Stomach (tissue), 9 donors: Measurements from ENCODE around the gene QRICH1. TPM values are rescaled to one million over a fixed set of nuclear protein-coding genes. Genes with fewer than 3 reads are reported as not detected.

Experiments
- DNase-seq, 2 donors: peaks; one replicate each; pipeline versions ENCODE4 v3.0.0 to v3.0.0-alpha.2; 2013 to 2019
- H3K27ac ChIP-seq, 5 donors: fragments of 200-600 bp in 4 of 5; sonication (generic) in 4 of 5; one replicate each; pipeline ENCODE4 v1.5.1; 2013 to 2019; ENCODE audit warnings: mild to moderate bottlenecking in 1 of 5, moderate library complexity in 1 of 5
- H3K27me3 ChIP-seq, 3 donors: fragments of 200-600 bp; sonication (generic); one replicate each; pipeline ENCODE4 v1.5.1; 2017 to 2019; ENCODE audit warnings: mixed run types in 1 of 3
- H3K36me3 ChIP-seq, 4 donors: fragments of 200-600 bp; sonication (generic); 1 replicate in 3 of 4; 2 replicates in 1 of 4; pipeline ENCODE4 v1.5.1; 2016 to 2019
- H3K4me1 ChIP-seq, 4 donors: fragments of 200-600 bp; sonication (generic); one replicate each; pipeline ENCODE4 v1.5.1; 2016 to 2019
- H3K4me3 ChIP-seq, 4 donors: fragments of 200-600 bp; sonication (generic) in 3 of 4; one replicate each; pipeline ENCODE4 v1.5.1; 2016 to 2019; ENCODE audit warnings: mild to moderate bottlenecking in 1 of 4
- H3K9me3 ChIP-seq, 4 donors: fragments of 200-600 bp; sonication (generic); one replicate each; pipeline ENCODE4 v1.5.1; 2016 to 2019
- EP300 ChIP-seq: sonication (generic); formaldehyde crosslinking; IDR thresholded peaks from one replicate; pipeline ENCODE4 v1.6.1; 2017; ENCODE audit warnings: antibody characterized with exemption
- POLR2A ChIP-seq, 4 donors: fragments of 450-650 bp; IDR thresholded peaks; one replicate each; pipeline ENCODE4 v1.6.1; 2016; ENCODE audit warnings: antibody characterized with exemption in 4 of 4, control low read depth in 2 of 4, mild to moderate bottlenecking in 1 of 4, moderate library complexity in 1 of 4
- POLR2AphosphoS5 ChIP-seq, 3 donors: sonication (generic); formaldehyde crosslinking; IDR thresholded peaks; one replicate each; pipeline ENCODE4 v1.6.1; 2016; ENCODE audit warnings: antibody characterized with exemption in 3 of 3
- WGBS, 5 donors: extraction: QIAGEN DNeasy Blood & Tissue Kit in 3 of 5; methylation state at CpG; one replicate each; pipeline versions ENCODE4 v1.1.5 to v1.1.7; 2013 to 2018; 5-methylcytosine and 5-hydroxymethylcytosine counted together
- intact Hi-C: fragments of 100-400 bp; cut with DNase I; formaldehyde crosslinking; loops from one replicate; pipeline ENCODE4 v1.15.1; 2023; ENCODE audit warnings: low total_unique reads
- polyA plus RNA-seq, 3 donors: library from polyadenylated mRNA; stranded (reverse); fragments of 200-250 nt; gene quantifications; one replicate each; pipeline ENCODE4 v1.2.3, GENCODE V29; 2013
- total RNA-seq, 5 donors: library from RNA; depleted of rRNA; stranded (reverse); fragments of >200 nt; gene quantifications; one replicate each; pipeline versions ENCODE4 v1.1.0 to v1.2.3, GENCODE V29; 2014 to 2016
- TF ChIP-seq, protein P1 (sequence below), 7 experiments: fragments of 450-650 bp in 4 of 7; fragments of 200-600 bp in 3 of 7; sonication (generic) in 3 of 7; IDR thresholded peaks; one replicate each; pipeline ENCODE4 v1.5.1; 2016 to 2019; ENCODE audit warnings: antibody characterized with exemption in 7 of 7, control low read depth in 2 of 7, mild to moderate bottlenecking in 1 of 7
- donor health status: healthy with polysubstance abuse.
- donor health status: Bipolar disorder and iron deficiency.
- donor health status: healthy.

The QRICH1 gene
- total and polyA plus RNA-seq, 8 donors: 16.1 to 105 (median 38.8) TPM

- Histone ChIP-seq H3K4me1 (peaks cover 18 to 46% (median 39%) of the 10 kb centered on the region in 4 donors), H3K4me3 (peak overlapping the region in 1 of 4 donors; percentile 74), H3K36me3 (peaks cover 12 to 15% (median 14%) of the 10 kb centered on the region in 4 donors), H3K9me3 (no peaks in the 10 kb centered on the region), H3K27ac (peak overlapping the region in 1 of 5 donors; percentile 18), H3K27me3 (peaks cover 0 to 11% (median 6%) of the 10 kb centered on the region in 3 donors)
- TF ChIP-seq, protein P1, sequence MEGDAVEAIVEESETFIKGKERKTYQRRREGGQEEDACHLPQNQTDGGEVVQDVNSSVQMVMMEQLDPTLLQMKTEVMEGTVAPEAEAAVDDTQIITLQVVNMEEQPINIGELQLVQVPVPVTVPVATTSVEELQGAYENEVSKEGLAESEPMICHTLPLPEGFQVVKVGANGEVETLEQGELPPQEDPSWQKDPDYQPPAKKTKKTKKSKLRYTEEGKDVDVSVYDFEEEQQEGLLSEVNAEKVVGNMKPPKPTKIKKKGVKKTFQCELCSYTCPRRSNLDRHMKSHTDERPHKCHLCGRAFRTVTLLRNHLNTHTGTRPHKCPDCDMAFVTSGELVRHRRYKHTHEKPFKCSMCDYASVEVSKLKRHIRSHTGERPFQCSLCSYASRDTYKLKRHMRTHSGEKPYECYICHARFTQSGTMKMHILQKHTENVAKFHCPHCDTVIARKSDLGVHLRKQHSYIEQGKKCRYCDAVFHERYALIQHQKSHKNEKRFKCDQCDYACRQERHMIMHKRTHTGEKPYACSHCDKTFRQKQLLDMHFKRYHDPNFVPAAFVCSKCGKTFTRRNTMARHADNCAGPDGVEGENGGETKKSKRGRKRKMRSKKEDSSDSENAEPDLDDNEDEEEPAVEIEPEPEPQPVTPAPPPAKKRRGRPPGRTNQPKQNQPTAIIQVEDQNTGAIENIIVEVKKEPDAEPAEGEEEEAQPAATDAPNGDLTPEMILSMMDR (IDR thresholded peaks at IDR 0.05): no peak
- TF ChIP-seq EP300: no peak
- no peak for TF ChIP-seq POLR2AphosphoS5 (IDR thresholded peaks at IDR 0.05)
- TF ChIP-seq POLR2A (IDR thresholded peaks at IDR 0.05): no peak
- intact Hi-C loops: no loop called here
- DNase-seq: no peak
- 53 to 71% (median 62%) methylated on average over 3 of the region's 3 CpGs for WGBS, 5 donors
Observed at GRCh38 chr3:49134471-49135265, 40.8 kb upstream of the QRICH1 start.

DNA sequence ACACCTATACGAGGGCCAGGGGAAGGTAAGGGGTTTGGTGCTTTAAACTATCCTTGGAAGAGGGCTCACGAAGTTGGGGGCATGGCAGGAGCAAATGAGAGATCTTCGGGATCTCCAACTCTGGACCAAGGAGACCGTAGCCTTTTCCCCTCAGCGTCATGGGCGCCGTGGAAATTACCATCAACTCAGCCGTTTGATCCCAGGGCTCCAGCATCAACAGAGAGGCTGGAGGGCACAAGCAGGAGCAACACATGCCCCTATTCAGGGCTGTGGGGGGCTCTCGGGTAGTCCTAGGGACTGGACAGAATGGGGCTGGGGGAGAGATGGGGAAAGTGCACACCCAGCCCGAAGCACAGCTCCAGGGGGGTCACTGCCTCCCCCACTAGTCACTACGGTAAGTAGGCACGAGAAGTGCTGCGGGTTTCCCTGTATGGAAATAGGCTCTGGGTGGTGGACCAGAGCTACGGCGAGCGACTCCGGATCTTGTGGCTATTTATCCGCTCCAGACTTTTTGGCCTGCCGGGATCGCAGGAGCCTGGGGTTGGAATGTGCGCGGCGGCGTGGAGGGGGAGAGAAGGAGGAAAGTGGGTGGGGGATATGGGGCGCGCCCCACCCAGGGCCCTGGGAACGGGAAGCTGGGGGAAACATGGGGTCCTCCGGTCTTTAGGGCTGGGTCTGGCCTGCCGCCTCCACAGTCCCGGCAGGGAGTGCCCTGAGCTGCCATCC lies 39.5 kb upstream of the QRICH1 start:
- TF ChIP-seq, protein P1 (IDR thresholded peaks at IDR 0.05): no peak
- TF ChIP-seq POLR2AphosphoS5 (IDR thresholded peaks at IDR 0.05) (peak in 2 of 3 donors; percentile 57 to 65), POLR2A (IDR thresholded peaks at IDR 0.05) (no peak), EP300 (no peak)
- peak overlapping the region; percentile 83 to 88 (median 88) for H3K27ac ChIP-seq
- peaks cover 23 to 28% (median 27%) of the 10 kb centered on the region in 4 donors for H3K36me3 ChIP-seq
- H3K4me3 ChIP-seq: peak overlapping the region; percentile 65 to 79 (median 72)
- peak; percentile 87 to 96 for DNase-seq
- WGBS, 5 donors: 3 to 6% (median 5%) methylated on average over 15 to 30 of the region's 30 CpGs
- intact Hi-C loops: no loop called here
- H3K9me3 ChIP-seq: no peaks in the 10 kb centered on the region
- peaks cover 18 to 52% (median 42%) of the 10 kb centered on the region in 4 donors for H3K4me1 ChIP-seq
- H3K27me3 ChIP-seq: peaks cover 0 to 10% (median 6%) of the 10 kb centered on the region in 3 donors

DNA sequence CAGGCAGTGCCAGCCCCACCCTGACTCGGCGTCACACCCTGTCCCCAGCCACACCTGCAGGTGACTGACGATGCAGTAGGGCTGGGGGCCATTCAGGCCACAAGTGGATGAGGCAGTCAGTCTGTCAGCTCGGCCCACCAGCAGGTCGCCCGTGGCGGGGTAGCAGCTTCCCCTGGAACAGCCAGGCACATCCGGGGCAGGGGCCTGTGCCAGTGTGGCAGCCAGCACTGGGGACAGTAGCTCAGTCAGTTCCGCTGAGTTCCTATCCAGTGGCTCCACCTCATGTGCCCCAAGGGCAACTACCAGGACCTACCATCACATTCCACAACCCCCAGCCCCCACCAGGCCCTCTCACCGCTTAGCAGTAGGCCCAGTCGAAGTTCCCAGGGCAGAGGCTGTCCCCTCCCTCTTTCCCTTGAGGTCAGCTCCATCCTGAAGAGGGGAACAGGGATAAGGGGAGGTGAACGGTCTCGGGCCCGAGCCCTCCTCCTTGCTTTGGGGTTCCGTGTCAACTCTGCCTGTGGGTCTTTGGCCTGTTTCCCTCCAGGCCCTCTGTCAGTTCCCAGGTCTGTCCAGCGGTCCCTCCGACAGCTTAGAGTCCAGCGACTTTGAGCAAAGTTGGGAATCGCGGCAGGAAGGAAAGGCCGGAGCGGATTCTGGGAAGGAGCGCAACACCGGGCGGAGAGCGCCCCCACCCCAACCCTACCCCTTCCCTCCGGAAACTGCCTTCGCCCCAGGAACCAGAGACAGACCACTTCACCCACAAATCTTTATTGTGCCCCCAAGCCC lies 38.8 kb upstream of the QRICH1 start, which contains the start of gene LAMB2:
Gene LAMB2 (minus strand): TSS at position 614 of the 789 bp plus-strand sequence. CDS start 183 bp downstream, at position 431.
- Histone ChIP-seq H3K4me3 (peak within 1 kb of the TSS; percentile 65 to 79 (median 72)), H3K36me3 (peaks cover 27 to 36% (median 34%) of the 10 kb centered on the region in 4 donors), H3K27ac (peak within 1 kb of the TSS; percentile 83 to 88 (median 88)), H3K9me3 (no peaks in the 10 kb centered on the region), H3K27me3 (peaks cover 0 to 3% (median under 1%) of the 10 kb centered on the region in 3 donors), H3K4me1 (peaks cover 18 to 52% (median 42%) of the 10 kb centered on the region in 4 donors)
- TF ChIP-seq POLR2A (IDR thresholded peaks at IDR 0.05): peak in 1 of 4 donors; percentile 24
- TF ChIP-seq, protein P1 (IDR thresholded peaks at IDR 0.05): no peak
- TF ChIP-seq EP300: no peak
- TF ChIP-seq POLR2AphosphoS5 (IDR thresholded peaks at IDR 0.05): peak; percentile 31 to 75 (median 70)
- WGBS, 5 donors: 9 to 11% (median 10%) methylated on average over 11 to 28 of the region's 28 CpGs
- peak; percentile 77 to 90 for DNase-seq
- intact Hi-C loops: no loop called here
